ENCODE measurements around the gene ZNF891.

ZNF891 gene

GRCh38 chr12:133130038-133130807 is at the start of gene ZNF891, which contains the start of gene ZNF10 (continued):
- TF ChIP-seq ZNF433 (tag by site-specific recombination; IDR thresholded peaks at IDR 0.05; ENCODE audit: low read depth) (no peak), KLF16 (tag by site-specific recombination; IDR thresholded peaks at IDR 0.05) (peak; percentile 68), SP3 (tag by site-specific recombination; IDR thresholded peaks at IDR 0.05) (peak; percentile 90), ZNF791 (tag by site-specific recombination; IDR thresholded peaks at IDR 0.05) (no peak), ZNF391 (tag by site-specific recombination; IDR thresholded peaks at IDR 0.05; ENCODE audit: borderline replicate concordance, low read depth) (peak; percentile 44; the same call in 1 of the 2 replicates), ZNF449 (tag by site-specific recombination; IDR thresholded peaks at IDR 0.05) (no peak; the same call in 1 of the 2 replicates), ZSCAN16 (tag by site-specific recombination; IDR thresholded peaks at IDR 0.05) (no peak), YY1 (tag by site-specific recombination; IDR thresholded peaks at IDR 0.05) (peak; percentile 14), RBAK (tag by site-specific recombination; IDR thresholded peaks at IDR 0.05) (no peak), ZNF785 (tag by site-specific recombination; IDR thresholded peaks at IDR 0.05) (peak; percentile 99), ELK4 (IDR thresholded peaks at IDR 0.05; ENCODE audit: borderline replicate concordance, low read depth, low read length) (no peak), ZBTB11 (tag by site-specific recombination; conservative IDR thresholded peaks at IDR 0.05; ENCODE audit: low read depth) (peak; percentile 59), ZBTB10 (tag by site-specific recombination; IDR thresholded peaks at IDR 0.05) (peak; percentile 93), FEZF1 (tag by site-specific recombination; IDR thresholded peaks at IDR 0.05) (no peak), ZBTB7A (tag by site-specific recombination; IDR thresholded peaks at IDR 0.05; ENCODE audit: low read depth) (peak; percentile 83; the same call in 1 of the 2 replicates), ZNF266 (tag by site-specific recombination; IDR thresholded peaks at IDR 0.05; ENCODE audit: low read depth) (no peak), PATZ1 (tag by site-specific recombination; IDR thresholded peaks at IDR 0.05) (peak; percentile 84), ZFP3 (tag by site-specific recombination; IDR thresholded peaks at IDR 0.05; ENCODE audit: low read depth) (no peak), BCL11A (tag by site-specific recombination; IDR thresholded peaks at IDR 0.05; ENCODE audit: low read depth) (peak; percentile 51; the same call in 1 of the 2 replicates), ZNF473 (tag by site-specific recombination; IDR thresholded peaks at IDR 0.05) (no peak), ZNF596 (tag by site-specific recombination; IDR thresholded peaks at IDR 0.05) (no peak), REST (tag by site-specific recombination; IDR thresholded peaks at IDR 0.05) (peak; percentile 28; the same call in 1 of the 2 replicates), SCRT2 (tag by site-specific recombination; IDR thresholded peaks at IDR 0.05) (peak; percentile 49)

Data from HEK293 (cell line).